Measurements from ENCODE around the gene ATP2B3. TPM values are rescaled to one million over a fixed set of nuclear protein-coding genes. Genes with fewer than 3 reads are reported as not detected.

Gene ATP2B3
- total RNA-seq, 1 experiment from 2014 or later, result 0.35 TPM

GRCh38 chrX:153476666-153477363 is 40.6 kb upstream of the ATP2B3 start:
- no peaks in the 10 kb centered on the region; the same call in 1 of the 2 replicates for H3K4me1 ChIP-seq (ENCODE audit: insufficient read depth, low read length)
- H3K27me3 ChIP-seq (ENCODE audit: insufficient read depth, low read length), result peaks cover 3% of the 10 kb centered on the region
- peaks cover 35 to 57% of the 10 kb centered on the region in 2 experiments for H3K9me3 Mint-ChIP-seq
- peaks cover 0 to 5% (median 3%) of the 10 kb centered on the region in 3 experiments; a peak in 3 of 7 replicates for H3K36me3 Mint-ChIP-seq (ENCODE audit: insufficient read depth in 1 of 3, low read depth in 3 of 3)
- H2AK5ac ChIP-seq (ENCODE audit: insufficient read length, low read length), result no peak overlapping the region
- no peak overlapping the region for H3K4me2 ChIP-seq (ENCODE audit: insufficient read depth, insufficient read length, low read length)
- H3K9me3 ChIP-seq (ENCODE audit: control insufficient read depth, low read depth, low read length), result peaks cover 21% of the 10 kb centered on the region
- H3K27ac ChIP-seq (ENCODE audit: insufficient read length, low read depth, low read length), result no peak overlapping the region
- H3K79me1 ChIP-seq (ENCODE audit: insufficient read depth, low read depth, low read length, poor library complexity, severe bottlenecking), result no peaks in the 10 kb centered on the region
- H3T11ph ChIP-seq (ENCODE audit: low read length), result no peak overlapping the region
- no peak overlapping the region for H4K91ac ChIP-seq (ENCODE audit: insufficient read length, low read depth, low read length)
- H2AFZ ChIP-seq (ENCODE audit: low read length), result no peak overlapping the region
- H3K23me2 ChIP-seq (ENCODE audit: insufficient read length, low read depth, low read length, poor library complexity, severe bottlenecking), result no peaks in the 10 kb centered on the region
- H3K18ac ChIP-seq (ENCODE audit: insufficient read length, low read depth, low read length), result no peak overlapping the region
- DNase-seq, result peak; percentile 49
- no peak overlapping the region for H3K4me3 Mint-ChIP-seq
- no peak overlapping the region for H3K4ac ChIP-seq (ENCODE audit: low read depth, low read length)
- WGBS (ENCODE audit: extremely low coverage, insufficient read length, low lambda C conversion rate), result no CpG with 5 or more reads among the region's 16 CpGs
- no peak overlapping the region for H2BK12ac ChIP-seq (ENCODE audit: insufficient read length, low read depth, low read length)
- no peak overlapping the region for H3K27ac Mint-ChIP-seq
- H2BK5ac ChIP-seq (ENCODE audit: insufficient read length, low read length), result no peak overlapping the region
- no peaks in the 10 kb centered on the region for H4K20me1 ChIP-seq (ENCODE audit: control insufficient read depth, insufficient read depth, insufficient read length)
- no peak overlapping the region for H2BK15ac ChIP-seq (ENCODE audit: low read depth, low read length)
- H3K23ac ChIP-seq (ENCODE audit: insufficient read length, low read depth, low read length), result no peak overlapping the region
- no peak overlapping the region for H4K8ac ChIP-seq (replicated peaks; ENCODE audit: insufficient read length, low read depth, low read length)
- H3K79me2 ChIP-seq (ENCODE audit: insufficient read depth, low read length), result no peaks in the 10 kb centered on the region
- H3K14ac ChIP-seq (ENCODE audit: insufficient read depth, low read length), result no peak overlapping the region
- no peak overlapping the region for H4K5ac ChIP-seq (ENCODE audit: insufficient read length, low read depth, low read length)
- no peak overlapping the region for H2BK120ac ChIP-seq (ENCODE audit: low read depth, low read length, poor library complexity, severe bottlenecking)
- TF ChIP-seq, protein P1, sequence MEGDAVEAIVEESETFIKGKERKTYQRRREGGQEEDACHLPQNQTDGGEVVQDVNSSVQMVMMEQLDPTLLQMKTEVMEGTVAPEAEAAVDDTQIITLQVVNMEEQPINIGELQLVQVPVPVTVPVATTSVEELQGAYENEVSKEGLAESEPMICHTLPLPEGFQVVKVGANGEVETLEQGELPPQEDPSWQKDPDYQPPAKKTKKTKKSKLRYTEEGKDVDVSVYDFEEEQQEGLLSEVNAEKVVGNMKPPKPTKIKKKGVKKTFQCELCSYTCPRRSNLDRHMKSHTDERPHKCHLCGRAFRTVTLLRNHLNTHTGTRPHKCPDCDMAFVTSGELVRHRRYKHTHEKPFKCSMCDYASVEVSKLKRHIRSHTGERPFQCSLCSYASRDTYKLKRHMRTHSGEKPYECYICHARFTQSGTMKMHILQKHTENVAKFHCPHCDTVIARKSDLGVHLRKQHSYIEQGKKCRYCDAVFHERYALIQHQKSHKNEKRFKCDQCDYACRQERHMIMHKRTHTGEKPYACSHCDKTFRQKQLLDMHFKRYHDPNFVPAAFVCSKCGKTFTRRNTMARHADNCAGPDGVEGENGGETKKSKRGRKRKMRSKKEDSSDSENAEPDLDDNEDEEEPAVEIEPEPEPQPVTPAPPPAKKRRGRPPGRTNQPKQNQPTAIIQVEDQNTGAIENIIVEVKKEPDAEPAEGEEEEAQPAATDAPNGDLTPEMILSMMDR (conservative IDR thresholded peaks at IDR 0.05), result no peak
- no peak overlapping the region for H3K9ac ChIP-seq (ENCODE audit: extremely low read depth, insufficient read length, low read length)
- peaks cover 34% of the 10 kb centered on the region for H3K27me3 Mint-ChIP-seq (ENCODE audit: low read depth)
- H2BK20ac ChIP-seq (ENCODE audit: low read depth, low read length, poor library complexity, severe bottlenecking), result no peak overlapping the region
- H3K4me1 Mint-ChIP-seq, result peaks cover 2% of the 10 kb centered on the region in 2 experiments; a peak in 3 of 4 replicates
- H3K56ac ChIP-seq (ENCODE audit: insufficient read length, low read depth, low read length), result no peak overlapping the region

Data from H9 (cell line).